ENCODE data around the gene UPK1A. TPM values are rescaled to one million over a fixed set of nuclear protein-coding genes. Genes with fewer than 3 reads are reported as not detected.

The UPK1A gene
- total and polyA plus RNA-seq, 10 of the 15 experiments (the other 5 are each of a cell fraction or from before 2014, with no cell fraction given): 0.15 to 1.9 (median 0.26) TPM; not detected in 7

- TF ChIP-seq RUNX3 (IDR thresholded peaks at IDR 0.05; ENCODE audit: low read length): peak; percentile 71; the same call in 1 of the 2 replicates
- no peak for TF ChIP-seq ASH2L (IDR thresholded peaks at IDR 0.05; ENCODE audit: borderline replicate concordance, low read depth)
- no peak for TF ChIP-seq TCF3 (IDR thresholded peaks at IDR 0.05; ENCODE audit: borderline replicate concordance, insufficient read depth, low read depth, low read length)
- TF ChIP-seq NRF1 (conservative IDR thresholded peaks at IDR 0.05; ENCODE audit: low read depth, low read length): no peak
- no peak for TF ChIP-seq ZBTB4 (CRISPR knock-in tag; IDR thresholded peaks at IDR 0.05)
- TF ChIP-seq EGR1 (IDR thresholded peaks at IDR 0.05; ENCODE audit: borderline replicate concordance in 1 of 2, low read depth in 2 of 2, low read length in 2 of 2): no peak
- TF ChIP-seq EED (IDR thresholded peaks at IDR 0.05; ENCODE audit: low read depth): peak; percentile 89
- no peak for TF ChIP-seq ZNF384 (IDR thresholded peaks at IDR 0.05; ENCODE audit: borderline replicate concordance, low read depth, low read length)
- TF ChIP-seq, protein P1, sequence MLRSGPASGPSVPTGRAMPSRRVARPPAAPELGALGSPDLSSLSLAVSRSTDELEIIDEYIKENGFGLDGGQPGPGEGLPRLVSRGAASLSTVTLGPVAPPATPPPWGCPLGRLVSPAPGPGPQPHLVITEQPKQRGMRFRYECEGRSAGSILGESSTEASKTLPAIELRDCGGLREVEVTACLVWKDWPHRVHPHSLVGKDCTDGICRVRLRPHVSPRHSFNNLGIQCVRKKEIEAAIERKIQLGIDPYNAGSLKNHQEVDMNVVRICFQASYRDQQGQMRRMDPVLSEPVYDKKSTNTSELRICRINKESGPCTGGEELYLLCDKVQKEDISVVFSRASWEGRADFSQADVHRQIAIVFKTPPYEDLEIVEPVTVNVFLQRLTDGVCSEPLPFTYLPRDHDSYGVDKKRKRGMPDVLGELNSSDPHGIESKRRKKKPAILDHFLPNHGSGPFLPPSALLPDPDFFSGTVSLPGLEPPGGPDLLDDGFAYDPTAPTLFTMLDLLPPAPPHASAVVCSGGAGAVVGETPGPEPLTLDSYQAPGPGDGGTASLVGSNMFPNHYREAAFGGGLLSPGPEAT (IDR thresholded peaks at IDR 0.05; ENCODE audit: low read depth): peak; percentile 93
- TF ChIP-seq PML (IDR thresholded peaks at IDR 0.05; ENCODE audit: low read length): no peak
- no peak for TF ChIP-seq CEBPB (IDR thresholded peaks at IDR 0.05; ENCODE audit: borderline replicate concordance in 1 of 2, low read depth in 2 of 2, low read length in 2 of 2)
- peak; percentile 65 for TF ChIP-seq JUNB (IDR thresholded peaks at IDR 0.05)
- no peak for TF ChIP-seq RFX5 (IDR thresholded peaks at IDR 0.05; ENCODE audit: low read depth, low read length)
- TF ChIP-seq NFYA (IDR thresholded peaks at IDR 0.05; ENCODE audit: borderline replicate concordance, low read depth, low read length): no peak
- TF ChIP-seq DPF2 (IDR thresholded peaks at IDR 0.05): peak; percentile 64; the same call in 1 of the 2 replicates
- TF ChIP-seq WRNIP1 (IDR thresholded peaks at IDR 0.05; ENCODE audit: borderline replicate concordance, low read depth, low read length): no peak
- no peak for TF ChIP-seq NFYB (IDR thresholded peaks at IDR 0.05; ENCODE audit: insufficient read depth, low read depth, low read length)
- 0 out of 2 replicates have a peak, but pooled peaks have one; percentile 25 for TF ChIP-seq CREB1 (IDR thresholded peaks at IDR 0.05; ENCODE audit: low read depth)
- TF ChIP-seq CEBPZ (IDR thresholded peaks at IDR 0.05; ENCODE audit: low read depth, low read length): no peak
These were observed 30.5 kb downstream of the UPK1A start (continued) for GRCh38 chr19:35696835-35697234.
